Kidney epithelial cell (primary cell): ENCODE data around the gene EIF2B2. TPM values are rescaled to one million over a fixed set of nuclear protein-coding genes. Genes with fewer than 3 reads are reported as not detected.

Experiments
- DNase-seq: peaks from one replicate; pipeline ENCODE4 v3.0.0-alpha.2; 2010; ENCODE audit warnings: low read depth
- H3K27me3 ChIP-seq: 2 replicates; pipeline ENCODE4 v1.6.0; 2011; ENCODE audit warnings: low read length; ENCODE audit not compliant: control insufficient read depth, insufficient read depth
- H3K36me3 ChIP-seq: 2 replicates; pipeline ENCODE4 v1.5.1; 2011; ENCODE audit warnings: low read length; ENCODE audit not compliant: control insufficient read depth, insufficient read depth
- H3K4me3 ChIP-seq: 2 replicates; pipeline ENCODE4 v1.5.1; 2011; ENCODE audit warnings: low read depth, mild to moderate bottlenecking, control low read depth, low read length
- total RNA-seq: library from RNA; depleted of rRNA; stranded (reverse); fragments of >200 nt; gene quantifications from 2 replicates; pipeline ENCODE4 v1.2.3, GENCODE V29; 2015
- TF ChIP-seq, protein P1 (sequence below): IDR thresholded peaks from 2 replicates; pipeline ENCODE4 v1.5.1; 2011; ENCODE audit warnings: mild to moderate bottlenecking, moderate library complexity, low read length, control low read depth, inconsistent platforms; ENCODE audit not compliant: insufficient read depth, poor library complexity, severe bottlenecking

The EIF2B2 gene
- total RNA-seq, 1 donor from 2014 or later = 78.6 TPM

DNA sequence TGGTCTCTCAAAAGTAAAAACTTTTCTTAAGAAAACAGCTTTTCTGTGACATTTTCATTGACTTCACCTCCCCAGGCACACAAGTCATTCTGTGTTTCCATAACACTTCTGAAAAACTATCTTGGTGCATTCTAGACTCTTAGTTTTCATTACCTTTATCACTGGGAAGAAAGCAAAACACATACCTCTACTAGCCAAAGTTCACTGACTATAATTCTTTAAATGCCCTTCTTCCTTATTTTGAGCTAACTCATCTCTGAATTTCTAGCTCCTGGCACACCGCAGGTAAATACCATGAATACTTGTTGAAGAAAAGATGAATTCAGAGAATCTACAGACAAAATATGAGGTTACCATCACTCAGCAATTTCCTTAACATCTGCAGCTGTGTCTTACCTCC, 27.4 kb downstream of the EIF2B2 start:
- TF ChIP-seq, protein P1, sequence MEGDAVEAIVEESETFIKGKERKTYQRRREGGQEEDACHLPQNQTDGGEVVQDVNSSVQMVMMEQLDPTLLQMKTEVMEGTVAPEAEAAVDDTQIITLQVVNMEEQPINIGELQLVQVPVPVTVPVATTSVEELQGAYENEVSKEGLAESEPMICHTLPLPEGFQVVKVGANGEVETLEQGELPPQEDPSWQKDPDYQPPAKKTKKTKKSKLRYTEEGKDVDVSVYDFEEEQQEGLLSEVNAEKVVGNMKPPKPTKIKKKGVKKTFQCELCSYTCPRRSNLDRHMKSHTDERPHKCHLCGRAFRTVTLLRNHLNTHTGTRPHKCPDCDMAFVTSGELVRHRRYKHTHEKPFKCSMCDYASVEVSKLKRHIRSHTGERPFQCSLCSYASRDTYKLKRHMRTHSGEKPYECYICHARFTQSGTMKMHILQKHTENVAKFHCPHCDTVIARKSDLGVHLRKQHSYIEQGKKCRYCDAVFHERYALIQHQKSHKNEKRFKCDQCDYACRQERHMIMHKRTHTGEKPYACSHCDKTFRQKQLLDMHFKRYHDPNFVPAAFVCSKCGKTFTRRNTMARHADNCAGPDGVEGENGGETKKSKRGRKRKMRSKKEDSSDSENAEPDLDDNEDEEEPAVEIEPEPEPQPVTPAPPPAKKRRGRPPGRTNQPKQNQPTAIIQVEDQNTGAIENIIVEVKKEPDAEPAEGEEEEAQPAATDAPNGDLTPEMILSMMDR = no peak
- DNase-seq = no peak
- no peak overlapping the region for H3K4me3 ChIP-seq
- H3K36me3 ChIP-seq = no peaks in the 10 kb centered on the region
- H3K27me3 ChIP-seq = no peaks in the 10 kb centered on the region

DNA sequence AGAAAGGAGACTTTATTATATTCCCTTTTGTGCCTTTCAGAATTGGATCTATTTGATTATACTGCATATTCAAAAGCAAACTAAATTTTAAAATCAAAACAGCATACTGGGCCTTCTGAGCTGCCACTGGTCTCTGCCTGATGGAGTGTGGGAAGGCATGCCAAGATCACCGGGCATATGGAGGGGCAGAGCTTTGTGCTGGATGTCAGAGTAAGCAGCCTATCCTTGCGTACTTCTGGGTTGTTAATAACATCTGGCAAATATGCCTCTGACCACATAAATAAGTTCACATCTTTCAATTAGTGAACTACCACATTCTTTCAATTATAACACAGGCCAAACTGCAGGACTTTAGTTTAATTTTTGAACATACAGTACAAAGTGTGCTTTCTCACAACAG, 30.2 kb downstream of the EIF2B2 start:
- H3K36me3 ChIP-seq = no peaks in the 10 kb centered on the region
- TF ChIP-seq, protein P1 = no peak
- no peak overlapping the region for H3K4me3 ChIP-seq
- H3K27me3 ChIP-seq = no peaks in the 10 kb centered on the region
- DNase-seq = no peak

DNA sequence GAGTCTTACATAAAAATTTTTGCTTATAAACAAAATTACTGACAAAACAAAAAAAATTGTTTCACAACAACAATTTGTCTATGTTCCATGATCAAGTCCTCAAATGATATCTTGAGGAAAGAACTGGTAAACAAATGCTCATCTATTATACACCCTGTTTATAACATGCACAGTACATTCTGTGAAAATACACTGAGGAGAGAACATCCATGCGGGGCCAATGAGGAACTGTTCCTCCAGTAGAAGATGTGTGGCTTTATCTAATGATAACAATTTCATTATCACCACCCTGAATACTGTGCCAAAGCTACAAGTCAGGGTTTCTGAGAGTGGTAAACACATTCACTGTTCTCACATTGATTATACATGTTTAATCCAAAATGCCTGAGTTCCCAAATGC, 37.8 kb downstream of the EIF2B2 start:
- Histone ChIP-seq H3K27me3 (no peaks in the 10 kb centered on the region), H3K36me3 (no peaks in the 10 kb centered on the region), H3K4me3 (no peak overlapping the region)
- no peak for DNase-seq
- TF ChIP-seq, protein P1 = no peak

DNA sequence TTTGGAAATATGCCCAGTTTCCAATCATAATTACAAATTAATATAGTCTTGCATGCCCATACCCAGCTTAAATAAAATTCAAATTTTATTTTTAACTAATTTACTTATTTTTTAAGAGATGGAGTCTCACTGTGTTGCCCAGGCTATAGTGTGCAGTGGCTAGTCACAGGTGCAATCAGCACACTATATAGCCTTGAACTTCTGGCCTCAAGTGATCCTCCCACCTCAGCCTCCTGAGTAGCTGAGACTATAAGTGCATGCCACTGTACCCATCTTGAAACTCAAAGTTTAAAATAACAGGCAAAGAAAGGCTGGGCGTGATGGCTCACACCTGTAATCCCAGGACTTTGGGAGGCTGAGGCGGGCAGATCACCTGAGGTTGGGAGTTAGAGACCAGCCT, 38.2 kb downstream of the EIF2B2 start:
- DNase-seq = no peak
- no peaks in the 10 kb centered on the region for H3K27me3 ChIP-seq
- TF ChIP-seq, protein P1 = no peak
- no peak overlapping the region for H3K4me3 ChIP-seq
- no peaks in the 10 kb centered on the region for H3K36me3 ChIP-seq

DNA sequence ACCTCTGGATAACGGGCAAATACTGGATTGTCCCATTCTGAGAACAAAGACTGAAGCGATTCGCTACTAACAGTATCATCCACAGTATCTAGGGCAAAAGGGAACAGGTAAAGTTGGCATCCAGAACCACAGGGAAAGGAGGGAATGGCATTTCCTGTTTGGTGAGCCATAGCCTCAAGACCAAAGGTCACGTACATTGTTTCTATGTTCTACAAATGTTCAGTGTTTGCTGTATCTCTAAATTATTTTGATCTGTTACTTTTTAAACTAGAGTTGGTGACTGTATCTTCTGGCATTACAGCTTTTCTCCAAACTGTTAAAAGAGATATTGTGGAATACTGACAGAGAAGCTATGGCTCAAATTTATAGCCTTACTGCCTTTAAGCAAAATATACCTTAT, 38.9 kb downstream of the EIF2B2 start:
- Histone ChIP-seq H3K4me3 (no peak overlapping the region), H3K27me3 (no peaks in the 10 kb centered on the region), H3K36me3 (no peaks in the 10 kb centered on the region)
- TF ChIP-seq, protein P1 = no peak
- DNase-seq = no peak

DNA sequence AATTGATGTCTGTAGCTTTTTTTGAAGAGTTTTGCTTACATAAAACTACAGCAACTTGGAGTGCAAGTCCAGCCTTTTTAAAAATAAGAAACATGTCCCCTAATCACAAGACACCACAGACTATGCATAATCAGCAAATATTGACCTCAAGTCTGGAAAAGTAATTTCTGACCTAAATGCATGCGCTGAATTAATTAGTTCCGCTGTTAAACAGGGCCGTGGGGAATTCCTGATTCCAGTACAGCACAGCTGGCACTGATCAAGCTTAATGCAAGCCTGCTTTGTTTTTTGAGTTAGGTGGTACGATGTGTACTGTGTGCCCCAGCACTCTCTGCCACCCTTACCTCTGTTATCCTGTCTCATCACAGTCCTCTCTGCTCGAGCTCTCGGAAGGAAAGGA, 39.3 kb downstream of the EIF2B2 start:
- no peak for DNase-seq
- no peaks in the 10 kb centered on the region for H3K27me3 ChIP-seq
- H3K36me3 ChIP-seq = no peaks in the 10 kb centered on the region
- no peak overlapping the region for H3K4me3 ChIP-seq
- TF ChIP-seq, protein P1 = no peak
